H9 (cell line): ENCODE measurements around the gene TBC1D3I. TPM values are rescaled to one million over a fixed set of nuclear protein-coding genes. Genes with fewer than 3 reads are reported as not detected.
"Not testable (repeated sequence)": the region's sequence is repeated elsewhere in the genome, so short reads cannot be mapped to it uniquely, and the experiment has no call there.

Source experiments
- DNase-seq: peaks from one replicate; pipeline ENCODE4 v3.0.0-alpha.2; 2017
- H2AFZ ChIP-seq: one replicate; pipeline ENCODE4 v1.6.1; 2013; ENCODE audit warnings: mild to moderate bottlenecking, low read length, control low read depth, moderate library complexity
- H2AK5ac ChIP-seq: 2 replicates; pipeline ENCODE4 v1.6.1; 2013; ENCODE audit warnings: low read length, control low read depth, mixed read lengths; ENCODE audit not compliant: insufficient read length
- H2BK120ac ChIP-seq: one replicate; pipeline ENCODE4 v1.6.1; 2013; ENCODE audit warnings: low read depth, mild to moderate bottlenecking, low read length, control low read depth, inconsistent platforms; ENCODE audit not compliant: poor library complexity, severe bottlenecking
- H2BK12ac ChIP-seq: 2 replicates; pipeline ENCODE4 v1.6.1; 2013; ENCODE audit warnings: low read length, control low read depth, mixed read lengths, low read depth; ENCODE audit not compliant: insufficient read length
- H2BK15ac ChIP-seq: 2 replicates; pipeline ENCODE4 v1.6.1; 2013; ENCODE audit warnings: low read depth, low read length, control low read depth
- H2BK20ac ChIP-seq: one replicate; pipeline ENCODE4 v1.6.1; 2013; ENCODE audit warnings: low read depth, mild to moderate bottlenecking, low read length, control low read depth, inconsistent platforms; ENCODE audit not compliant: poor library complexity, severe bottlenecking
- H2BK5ac ChIP-seq: 2 replicates; pipeline ENCODE4 v1.6.1; 2013; ENCODE audit warnings: low read length, control low read depth, mixed read lengths; ENCODE audit not compliant: insufficient read length
- H3K14ac ChIP-seq: 2 replicates; pipeline ENCODE4 v1.6.1; 2013; ENCODE audit warnings: low read length, control low read depth; ENCODE audit not compliant: insufficient read depth
- H3K18ac ChIP-seq: 2 replicates; pipeline ENCODE4 v1.6.1; 2013; ENCODE audit warnings: low read depth, mild to moderate bottlenecking, mixed read lengths, low read length, control low read depth; ENCODE audit not compliant: insufficient read length
- H3K23ac ChIP-seq: 2 replicates; pipeline ENCODE4 v1.6.1; 2013; ENCODE audit warnings: low read length, control low read depth, mixed read lengths, low read depth; ENCODE audit not compliant: insufficient read length
- H3K23me2 ChIP-seq: 2 replicates; pipeline ENCODE4 v1.6.1; 2013; ENCODE audit warnings: low read depth, mild to moderate bottlenecking, mixed read lengths, low read length, control low read depth; ENCODE audit not compliant: insufficient read length, poor library complexity, severe bottlenecking
- H3K27ac ChIP-seq: 2 replicates; pipeline ENCODE4 v1.5.1; 2013; ENCODE audit warnings: low read length, control low read depth, mixed read lengths, low read depth; ENCODE audit not compliant: insufficient read length
- H3K27me3 ChIP-seq: 2 replicates; pipeline ENCODE4 v1.6.1; 2013; ENCODE audit warnings: low read length, control low read depth, inconsistent platforms; ENCODE audit not compliant: insufficient read depth
- H3K4ac ChIP-seq: 2 replicates; pipeline ENCODE4 v1.6.1; 2013; ENCODE audit warnings: low read depth, mild to moderate bottlenecking, control low read depth, inconsistent platforms, low read length, moderate library complexity
- H3K4me1 ChIP-seq: 2 replicates; pipeline ENCODE4 v1.6.1; 2013; ENCODE audit warnings: low read length, control low read depth, inconsistent platforms; ENCODE audit not compliant: insufficient read depth
- H3K4me2 ChIP-seq: 2 replicates; pipeline ENCODE4 v1.6.1; 2013; ENCODE audit warnings: low read length, control low read depth, mixed read lengths; ENCODE audit not compliant: insufficient read length, insufficient read depth
- H3K56ac ChIP-seq: 2 replicates; pipeline ENCODE4 v1.6.1; 2013; ENCODE audit warnings: low read depth, mild to moderate bottlenecking, mixed read lengths, low read length, control low read depth; ENCODE audit not compliant: insufficient read length
- H3K79me1 ChIP-seq: 2 replicates; pipeline ENCODE4 v1.6.1; 2013; ENCODE audit warnings: low read depth, mild to moderate bottlenecking, moderate library complexity, low read length, control low read depth, inconsistent platforms; ENCODE audit not compliant: insufficient read depth, poor library complexity, severe bottlenecking
- H3K79me2 ChIP-seq: 2 replicates; pipeline ENCODE4 v1.6.1; 2013; ENCODE audit warnings: low read length, control low read depth, inconsistent platforms; ENCODE audit not compliant: insufficient read depth
- H3K9ac ChIP-seq: 2 replicates; pipeline ENCODE4 v1.6.1; 2013; ENCODE audit warnings: low read length, control low read depth, mixed read lengths; ENCODE audit not compliant: insufficient read length; ENCODE audit errors: extremely low read depth
- H3K9me3 ChIP-seq: one replicate; pipeline ENCODE4 v1.6.1; 2013; ENCODE audit warnings: low read depth, low read length, inconsistent platforms; ENCODE audit not compliant: control insufficient read depth
- H3T11ph ChIP-seq: one replicate; pipeline ENCODE4 v1.6.1; 2013; ENCODE audit warnings: mild to moderate bottlenecking, low read length, control low read depth, inconsistent platforms
- H4K20me1 ChIP-seq: one replicate; pipeline ENCODE4 v1.6.1; 2013; ENCODE audit not compliant: control insufficient read depth, insufficient read length, insufficient read depth
- H4K5ac ChIP-seq: 2 replicates; pipeline ENCODE4 v1.6.1; 2013; ENCODE audit warnings: low read depth, mild to moderate bottlenecking, mixed read lengths, low read length, control low read depth; ENCODE audit not compliant: insufficient read length
- H4K8ac ChIP-seq: replicated peaks from 2 replicates; pipeline ENCODE4 v1.6.1; 2013; ENCODE audit warnings: low read length, control low read depth, mixed read lengths, low read depth; ENCODE audit not compliant: insufficient read length
- H4K91ac ChIP-seq: 2 replicates; pipeline ENCODE4 v1.6.1; 2013; ENCODE audit warnings: low read depth, mild to moderate bottlenecking, moderate library complexity, mixed read lengths, low read length, control low read depth; ENCODE audit not compliant: insufficient read length
- H3K27ac Mint-ChIP-seq, 3 experiments: 2 replicates in 2 of 3; 3 replicates in 1 of 3; pipeline ENCODE4 v1.8.0; 2020 to 2021; ENCODE audit warnings: mixed read lengths in 3 of 3, mild to moderate bottlenecking in 1 of 3, moderate library complexity in 1 of 3
- H3K27me3 Mint-ChIP-seq: 2 replicates; pipeline ENCODE4 v1.8.0; 2021; ENCODE audit warnings: low read depth, mild to moderate bottlenecking, moderate library complexity, mixed read lengths
- H3K36me3 Mint-ChIP-seq, 3 experiments: 2 replicates in 2 of 3; 3 replicates in 1 of 3; pipeline ENCODE4 v1.8.0; 2020 to 2021; ENCODE audit warnings: low read depth in 3 of 3, mixed read lengths in 3 of 3; ENCODE audit not compliant: insufficient read depth in 1 of 3
- H3K4me1 Mint-ChIP-seq, 2 experiments: 2 replicates each; pipeline ENCODE4 v1.8.0; 2020; ENCODE audit warnings: mixed read lengths in 2 of 2
- H3K4me3 Mint-ChIP-seq, 2 experiments: 2 replicates in 1 of 2; 3 replicates in 1 of 2; pipeline ENCODE4 v1.8.0; 2020 to 2021; ENCODE audit warnings: mild to moderate bottlenecking in 2 of 2, mixed read lengths in 2 of 2, moderate library complexity in 1 of 2
- H3K9me3 Mint-ChIP-seq, 2 experiments: 2 replicates in 1 of 2; 3 replicates in 1 of 2; pipeline ENCODE4 v1.8.0; 2020; ENCODE audit warnings: mild to moderate bottlenecking in 2 of 2, mixed read lengths in 2 of 2, moderate library complexity in 1 of 2
- CTCF ChIP-seq: fragments of 200-600 bp; sonication (generic); conservative IDR thresholded peaks from 3 replicates; pipeline ENCODE4 v1.8.0; 2021; ENCODE audit warnings: antibody characterized with exemption, mild to moderate bottlenecking
- WGBS: extraction: QIAGEN DNeasy Blood & Tissue Kit; methylation state at CpG from one replicate; pipeline ENCODE4 v1.1.7; 2013; ENCODE audit warnings: missing lambda C conversion rate, low lambda C conversion rate, mixed read lengths; ENCODE audit not compliant: insufficient read length; ENCODE audit errors: extremely low coverage; 5-methylcytosine and 5-hydroxymethylcytosine counted together
- total RNA-seq: library from RNA; stranded (reverse); gene quantifications from 2 replicates; pipeline ENCODE4 v1.2.1, GENCODE V29; 2021

The TBC1D3I gene
- total RNA-seq, 1 experiment from 2014 or later, result 0.35 TPM

DNA sequence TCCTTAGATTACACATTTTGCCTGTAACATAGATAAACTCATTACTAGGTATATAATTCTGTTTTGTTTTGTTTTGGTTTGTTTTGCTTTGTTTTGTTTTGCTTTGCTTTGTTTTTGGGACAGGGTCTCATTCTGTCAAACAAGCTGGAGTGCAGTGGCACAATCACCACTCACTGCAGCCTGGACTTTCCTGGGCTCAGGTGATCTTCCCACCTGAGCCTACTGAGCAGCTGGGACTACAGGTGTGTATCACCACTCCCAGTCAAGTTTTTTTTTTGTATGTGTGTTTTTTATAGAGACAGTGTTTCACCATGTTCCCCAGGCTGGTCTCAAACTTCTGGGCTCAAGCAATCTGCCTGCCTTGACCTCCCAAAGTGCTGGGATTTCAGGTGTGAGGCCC lies 54.8 kb downstream of the TBC1D3I start:
- Histone ChIP-seq H3K79me2 (no peaks in the 10 kb centered on the region), H3K23ac (no peak overlapping the region), H3K14ac (no peak overlapping the region), H2BK5ac (no peak overlapping the region), H3K9ac (no peak overlapping the region), H2AFZ (no peak overlapping the region), H2BK20ac (no peak overlapping the region), H3K4me1 (no peaks in the 10 kb centered on the region), H4K91ac (no peak overlapping the region), H3K27ac (no peak overlapping the region), H3K23me2 (no peaks in the 10 kb centered on the region), H4K5ac (no peak overlapping the region), H3K9me3 (no peaks in the 10 kb centered on the region), H3K56ac (no peak overlapping the region), H3K79me1 (no peaks in the 10 kb centered on the region), H3K4ac (no peak overlapping the region), H2BK120ac (no peak overlapping the region), H4K20me1 (no peaks in the 10 kb centered on the region), H3K27me3 (no peaks in the 10 kb centered on the region), H3K4me2 (no peak overlapping the region), H2AK5ac (no peak overlapping the region), H2BK12ac (no peak overlapping the region), H3T11ph (no peak overlapping the region), H2BK15ac (no peak overlapping the region), H3K18ac (no peak overlapping the region), H4K8ac (no peak overlapping the region)
- H3K4me1 Mint-ChIP-seq, result peaks cover 7 to 8% of the 10 kb centered on the region in 2 experiments
- DNase-seq, result no peak
- no peak for TF ChIP-seq CTCF
- peaks cover 16% of the 10 kb centered on the region; the same call in 1 of the 2 replicates for H3K27me3 Mint-ChIP-seq
- no peak overlapping the region for H3K27ac Mint-ChIP-seq
- no peak overlapping the region for H3K4me3 Mint-ChIP-seq
- no peaks in the 10 kb centered on the region for H3K36me3 Mint-ChIP-seq
- no peaks in the 10 kb centered on the region for H3K9me3 Mint-ChIP-seq

DNA sequence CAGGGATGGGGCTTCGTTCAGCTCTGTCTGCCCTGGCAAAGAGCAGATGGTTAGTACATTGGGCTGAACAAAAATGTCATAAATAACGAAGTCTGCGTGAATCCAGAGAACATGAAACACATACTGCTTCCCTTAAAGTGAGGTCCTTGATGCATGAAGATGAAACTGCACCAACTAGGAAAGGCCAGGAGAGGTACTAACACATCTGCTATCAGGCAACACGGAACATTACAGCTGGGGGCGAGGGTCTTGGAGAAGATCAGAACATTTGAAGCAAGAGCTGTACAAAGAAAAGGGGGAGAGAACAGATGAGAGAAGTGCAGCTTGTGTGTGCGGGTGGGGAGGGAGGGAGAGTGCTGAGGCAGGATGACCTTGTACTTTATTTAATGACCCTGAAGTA lies 57.0 kb downstream of the TBC1D3I start:
- not testable (repeated sequence) for H3K27ac ChIP-seq, H4K20me1 ChIP-seq, H2BK20ac ChIP-seq, H3K18ac ChIP-seq, H3K79me2 ChIP-seq, H2AK5ac ChIP-seq, H3K56ac ChIP-seq, H2BK120ac ChIP-seq, H3K36me3 Mint-ChIP-seq, DNase-seq, H2AFZ ChIP-seq, H3K79me1 ChIP-seq, H3K14ac ChIP-seq, H3T11ph ChIP-seq, H3K9ac ChIP-seq, H3K23ac ChIP-seq, H3K9me3 ChIP-seq, H2BK15ac ChIP-seq, H2BK12ac ChIP-seq, H4K8ac ChIP-seq, H4K5ac ChIP-seq, H3K9me3 Mint-ChIP-seq, H3K4me1 ChIP-seq, H3K27ac Mint-ChIP-seq, H3K4ac ChIP-seq, H2BK5ac ChIP-seq, H3K27me3 ChIP-seq, H3K23me2 ChIP-seq, H3K4me2 ChIP-seq, H4K91ac ChIP-seq, H3K4me3 Mint-ChIP-seq
- peaks cover 9 to 12% of the 10 kb centered on the region in 2 experiments for H3K4me1 Mint-ChIP-seq
- no CpG with 5 or more reads among the region's 6 CpGs for WGBS
- H3K27me3 Mint-ChIP-seq, result peaks cover 16% of the 10 kb centered on the region; the same call in 1 of the 2 replicates
